Epithelial cell of esophagus (primary cell): ENCODE data around the gene RAB38.

ENCODE experiments used
- DNase-seq: peaks from one replicate; pipeline ENCODE4 v3.0.0; 2010; ENCODE audit warnings: low read depth
- H3K4me3 ChIP-seq: 2 replicates; pipeline ENCODE4 v1.5.1; 2011; ENCODE audit warnings: mild to moderate bottlenecking, low read length, control low read depth
- CTCF ChIP-seq: IDR thresholded peaks from 2 replicates; pipeline ENCODE4 v1.5.1; 2011; ENCODE audit warnings: low read depth, mild to moderate bottlenecking, low read length, control low read depth, inconsistent platforms; ENCODE audit not compliant: insufficient read depth; ENCODE audit errors: missing control alignments

RAB38 gene

GRCh38 chr11:88183233-88183632, 8.0 kb upstream of the RAB38 start:
- peak; percentile 91 for DNase-seq
- H3K4me3 ChIP-seq: no peak overlapping the region
- TF ChIP-seq CTCF: no peak

- peak; percentile 89 for DNase-seq
- no peak overlapping the region for H3K4me3 ChIP-seq
- no peak for TF ChIP-seq CTCF
These were observed 6.5 kb upstream of the RAB38 start for GRCh38 chr11:88181776-88182175.

GRCh38 chr11:88179971-88180629, 4.9 kb upstream of the RAB38 start:
- DNase-seq: peak; percentile 94
- TF ChIP-seq CTCF: peak; percentile 44
- H3K4me3 ChIP-seq: peak overlapping the region; percentile 9

GRCh38 chr11:88179141-88179540, 3.9 kb upstream of the RAB38 start:
- no peak overlapping the region for H3K4me3 ChIP-seq
- no peak for TF ChIP-seq CTCF
- DNase-seq: peak; percentile 98

GRCh38 chr11:88178191-88178590, 2.9 kb upstream of the RAB38 start:
- H3K4me3 ChIP-seq: no peak overlapping the region
- no peak for DNase-seq
- no peak for TF ChIP-seq CTCF

- H3K4me3 ChIP-seq: peak overlapping the region; percentile 71
These were observed 379 bp upstream of the RAB38 start for GRCh38 chr11:88175569-88176075.

More at GRCh38 chr11:88175569-88176075, 379 bp upstream of the RAB38 start:
- no peak for TF ChIP-seq CTCF
- peak; percentile 30 for DNase-seq
